ENCODE measurements around the gene FASTK. TPM values are rescaled to one million over a fixed set of nuclear protein-coding genes. Genes with fewer than 3 reads are reported as not detected.

The FASTK gene
- total RNA-seq, 6 experiments from 2014 or later, result 83.8 to 97.0 (median 92.4) TPM

- H3K36me3 Mint-ChIP-seq (ENCODE audit: low read depth), result no peaks in the 10 kb centered on the region; the same call in none of the 2 replicates
- H3K9me3 Mint-ChIP-seq, result no peaks in the 10 kb centered on the region
- TF ChIP-seq, protein P1, sequence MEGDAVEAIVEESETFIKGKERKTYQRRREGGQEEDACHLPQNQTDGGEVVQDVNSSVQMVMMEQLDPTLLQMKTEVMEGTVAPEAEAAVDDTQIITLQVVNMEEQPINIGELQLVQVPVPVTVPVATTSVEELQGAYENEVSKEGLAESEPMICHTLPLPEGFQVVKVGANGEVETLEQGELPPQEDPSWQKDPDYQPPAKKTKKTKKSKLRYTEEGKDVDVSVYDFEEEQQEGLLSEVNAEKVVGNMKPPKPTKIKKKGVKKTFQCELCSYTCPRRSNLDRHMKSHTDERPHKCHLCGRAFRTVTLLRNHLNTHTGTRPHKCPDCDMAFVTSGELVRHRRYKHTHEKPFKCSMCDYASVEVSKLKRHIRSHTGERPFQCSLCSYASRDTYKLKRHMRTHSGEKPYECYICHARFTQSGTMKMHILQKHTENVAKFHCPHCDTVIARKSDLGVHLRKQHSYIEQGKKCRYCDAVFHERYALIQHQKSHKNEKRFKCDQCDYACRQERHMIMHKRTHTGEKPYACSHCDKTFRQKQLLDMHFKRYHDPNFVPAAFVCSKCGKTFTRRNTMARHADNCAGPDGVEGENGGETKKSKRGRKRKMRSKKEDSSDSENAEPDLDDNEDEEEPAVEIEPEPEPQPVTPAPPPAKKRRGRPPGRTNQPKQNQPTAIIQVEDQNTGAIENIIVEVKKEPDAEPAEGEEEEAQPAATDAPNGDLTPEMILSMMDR (IDR thresholded peaks at IDR 0.05), result no peak
- H3K27ac Mint-ChIP-seq, result peak overlapping the region; percentile 95
- H3K27me3 Mint-ChIP-seq (ENCODE audit: insufficient read depth), result peaks cover 8% of the 10 kb centered on the region
- DNase-seq, result peak; percentile 70
- peak overlapping the region; percentile 92 for H3K4me3 Mint-ChIP-seq
- H3K4me1 Mint-ChIP-seq (ENCODE audit: low read depth), result peaks cover 68% of the 10 kb centered on the region
Observed at GRCh38 chr7:151088856-151089699, 8.5 kb upstream of the FASTK start.

- Mint-ChIP-seq H3K36me3 (ENCODE audit: low read depth) (no peaks in the 10 kb centered on the region; the same call in none of the 2 replicates), H3K4me1 (ENCODE audit: low read depth) (peaks cover 60% of the 10 kb centered on the region), H3K27me3 (ENCODE audit: insufficient read depth) (peaks cover 8% of the 10 kb centered on the region), H3K27ac (peak overlapping the region; percentile 95), H3K9me3 (no peaks in the 10 kb centered on the region), H3K4me3 (peak overlapping the region; percentile 92)
- TF ChIP-seq, protein P1 (IDR thresholded peaks at IDR 0.05), result no peak
- no peak for DNase-seq
Observed at GRCh38 chr7:151088019-151088855, 7.6 kb upstream of the FASTK start.

DNA sequence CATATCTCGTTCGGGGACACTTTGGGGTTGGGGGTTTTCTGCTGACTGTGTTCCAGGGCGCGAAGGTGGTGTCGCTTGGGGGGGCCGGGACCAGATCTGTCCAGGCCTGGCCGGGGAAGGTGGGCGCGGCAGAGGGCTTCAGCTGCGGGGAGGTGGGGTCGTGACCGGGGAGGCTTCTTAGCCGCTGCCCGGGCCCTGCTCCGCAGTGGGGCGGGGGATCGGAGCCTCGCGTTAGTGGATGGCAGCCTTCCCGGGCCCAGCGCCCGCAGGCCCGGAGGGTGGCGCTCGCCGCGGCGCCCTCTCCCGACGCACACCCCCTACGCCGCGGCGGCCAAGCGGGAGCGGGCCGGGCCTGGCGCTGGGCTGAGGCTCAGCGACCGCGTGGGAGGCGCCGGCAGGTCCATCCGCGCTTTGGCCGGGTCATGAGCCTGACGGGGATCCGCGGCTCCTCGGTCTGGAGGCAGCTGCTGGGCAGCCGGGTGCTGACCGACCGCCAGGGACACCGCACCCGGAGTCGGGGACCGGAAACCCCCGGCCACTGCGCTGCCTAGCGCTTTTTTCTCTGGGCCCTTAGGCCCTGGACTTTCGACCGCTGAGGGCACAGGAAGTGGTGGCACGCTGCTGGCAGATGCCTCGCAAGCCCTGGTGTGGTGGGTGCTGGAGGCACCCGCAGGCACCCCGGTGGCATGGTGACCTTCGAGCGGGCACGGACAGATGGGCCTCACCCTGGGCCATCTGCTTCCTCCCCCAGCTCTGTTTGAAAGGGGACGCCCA lies 6.8 kb upstream of the FASTK start:
- peak overlapping the region; percentile 92 for H3K4me3 Mint-ChIP-seq
- no peaks in the 10 kb centered on the region; the same call in none of the 2 replicates for H3K36me3 Mint-ChIP-seq (ENCODE audit: low read depth)
- no peaks in the 10 kb centered on the region for H3K9me3 Mint-ChIP-seq
- peak; percentile 35 for DNase-seq
- peaks cover 58% of the 10 kb centered on the region for H3K4me1 Mint-ChIP-seq (ENCODE audit: low read depth)
- TF ChIP-seq, protein P1 (IDR thresholded peaks at IDR 0.05), result peak; percentile 72
- peak overlapping the region; percentile 95 for H3K27ac Mint-ChIP-seq
- peaks cover 8% of the 10 kb centered on the region for H3K27me3 Mint-ChIP-seq (ENCODE audit: insufficient read depth)

DNA sequence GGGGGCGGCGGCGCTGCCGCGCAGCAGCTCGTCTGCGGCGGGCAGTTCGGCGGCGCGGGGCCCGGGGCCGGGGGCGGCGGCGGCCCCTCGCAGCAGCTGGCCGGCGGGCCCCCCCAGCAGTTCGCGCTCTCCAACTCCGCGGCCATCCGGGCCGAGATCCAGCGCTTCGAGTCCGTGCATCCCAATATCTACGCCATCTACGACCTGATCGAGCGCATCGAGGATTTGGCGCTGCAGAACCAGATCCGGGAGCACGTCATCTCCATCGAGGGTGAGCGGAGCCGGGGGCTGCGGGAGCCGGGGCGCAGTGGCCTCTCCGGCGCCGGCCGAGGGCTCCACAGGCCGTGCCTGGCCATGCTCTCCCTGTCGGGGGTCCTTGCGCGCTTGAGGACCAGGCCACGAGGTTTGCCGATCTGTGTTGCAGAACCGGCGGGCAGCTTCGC lies 6.2 kb upstream of the FASTK start:
- peak; percentile 36 for DNase-seq
- Mint-ChIP-seq H3K27me3 (ENCODE audit: insufficient read depth) (peaks cover 8% of the 10 kb centered on the region), H3K4me1 (ENCODE audit: low read depth) (peaks cover 62% of the 10 kb centered on the region), H3K27ac (peak overlapping the region; percentile 87), H3K4me3 (peak overlapping the region; percentile 92), H3K9me3 (no peaks in the 10 kb centered on the region), H3K36me3 (ENCODE audit: low read depth) (no peaks in the 10 kb centered on the region; the same call in none of the 2 replicates)
- TF ChIP-seq, protein P1 (IDR thresholded peaks at IDR 0.05), result no peak
